HG03521 (cell line): ENCODE results near the gene RIOK2.
"Not testable (repeated sequence)": the region's sequence is repeated elsewhere in the genome, so short reads cannot be mapped to it uniquely, and the experiment has no call there.

Experiments used
- ATAC-seq: cut with Tn5 transposase; IDR thresholded peaks from one replicate; pipeline ENCODE4 v1.9.1; 2021; ENCODE audit warnings: mild to moderate bottlenecking, moderate library complexity; ENCODE audit not compliant: unreplicated experiment

Gene RIOK2

GRCh38 chr5:97171703-97172102, 11.3 kb downstream of the RIOK2 start:
- ATAC-seq: no peak

GRCh38 chr5:97167435-97167834, 15.6 kb downstream of the RIOK2 start:
- ATAC-seq: no peak

GRCh38 chr5:97165726-97166125, 17.3 kb downstream of the RIOK2 start:
- ATAC-seq: no peak

- no peak for ATAC-seq
Measured at GRCh38 chr5:97164846-97165245, 18.2 kb downstream of the RIOK2 start.

- no peak for ATAC-seq
Measured at GRCh38 chr5:97163790-97164285, 19.2 kb downstream of the RIOK2 start.

GRCh38 chr5:97163360-97163764, 19.7 kb downstream of the RIOK2 start:
- no peak for ATAC-seq

GRCh38 chr5:97162045-97162444, 21.0 kb downstream of the RIOK2 start:
- no peak for ATAC-seq

GRCh38 chr5:97157689-97158088, 25.4 kb downstream of the RIOK2 start:
- ATAC-seq: no peak

- ATAC-seq: no peak
Measured at GRCh38 chr5:97151370-97151769, 31.7 kb downstream of the RIOK2 start.

GRCh38 chr5:97150401-97150800, 32.6 kb downstream of the RIOK2 start:
- ATAC-seq: no peak

- ATAC-seq: no peak
Measured at GRCh38 chr5:97149709-97150108, 33.3 kb downstream of the RIOK2 start.

GRCh38 chr5:97148288-97148687, 34.8 kb downstream of the RIOK2 start:
- no peak for ATAC-seq

- ATAC-seq: no peak
Measured at GRCh38 chr5:97143704-97144103, 39.3 kb downstream of the RIOK2 start.

- ATAC-seq: peak; percentile 70
Measured at GRCh38 chr5:97142521-97143254, 40.4 kb downstream of the RIOK2 start, which contains the start of gene LIX1. LIX1 (minus strand) TSS chr5:97142611; CDS start chr5:97142576, 35 bp downstream.

- no peak for ATAC-seq
Measured at GRCh38 chr5:97141539-97141938, 41.5 kb downstream of the RIOK2 start.

- ATAC-seq: no peak
Measured at GRCh38 chr5:97141031-97141430, 42.0 kb downstream of the RIOK2 start.

GRCh38 chr5:97140250-97140649, 42.8 kb downstream of the RIOK2 start:
- not testable (repeated sequence) for ATAC-seq

GRCh38 chr5:97136475-97136874, 46.6 kb downstream of the RIOK2 start:
- no peak for ATAC-seq

GRCh38 chr5:97135868-97136267, 47.2 kb downstream of the RIOK2 start:
- ATAC-seq: no peak

GRCh38 chr5:97134634-97135033, 48.4 kb downstream of the RIOK2 start:
- no peak for ATAC-seq

GRCh38 chr5:97133101-97133500, 49.9 kb downstream of the RIOK2 start:
- no peak for ATAC-seq

GRCh38 chr5:97131921-97132320, 51.1 kb downstream of the RIOK2 start:
- no peak for ATAC-seq
